Neural cell (in vitro differentiated cells): ENCODE measurements around the gene ACP4. TPM values are rescaled to one million over a fixed set of nuclear protein-coding genes. Genes with fewer than 3 reads are reported as not detected.

Experiments
- H2AFZ ChIP-seq: fragments of 200-600, 300-800 bp; sonication (generic), shearing (Covaris generic); 2 replicates; pipeline ENCODE4 v1.6.0; 2014; ENCODE audit warnings: low read depth, mild to moderate bottlenecking, antibody characterized with exemption, low read length, moderate library complexity
- H3F3A ChIP-seq: fragments of 200-600 bp; shearing (Covaris generic); 2 replicates; pipeline ENCODE4 v1.6.1; 2016; ENCODE audit warnings: mild to moderate bottlenecking, moderate library complexity, mixed read lengths, antibody characterized with exemption, low read length; ENCODE audit not compliant: insufficient read depth, poor library complexity, severe bottlenecking
- H3K27ac ChIP-seq: fragments of 200-600, 300-800 bp; sonication (generic), shearing (Covaris generic); 2 replicates; pipeline ENCODE4 v1.5.1; 2014; ENCODE audit warnings: mild to moderate bottlenecking, low read length, moderate library complexity
- H3K27me3 ChIP-seq: fragments of 300-800, 200-600 bp; sonication (generic), shearing (Covaris generic); 2 replicates; pipeline ENCODE4 v1.6.0; 2014; ENCODE audit warnings: mild to moderate bottlenecking, low read depth, low read length, moderate library complexity; ENCODE audit not compliant: insufficient read depth
- H3K36me3 ChIP-seq: fragments of 300-800, 200-600 bp; sonication (generic), shearing (Covaris generic); 2 replicates; pipeline ENCODE4 v1.5.1; 2014; ENCODE audit warnings: mild to moderate bottlenecking, antibody characterized with exemption, low read length, moderate library complexity; ENCODE audit not compliant: insufficient read depth
- H3K4me2 ChIP-seq: fragments of 300-800, 200-600 bp; sonication (generic), shearing (Covaris generic); 2 replicates; pipeline ENCODE4 v1.6.0; 2014; ENCODE audit warnings: mild to moderate bottlenecking, low read length
- H3K4me3 ChIP-seq: fragments of 300-800, 200-600 bp; sonication (generic), shearing (Covaris generic); 2 replicates; pipeline ENCODE4 v1.5.1; 2014; ENCODE audit warnings: mild to moderate bottlenecking, low read length, moderate library complexity
- H3K79me2 ChIP-seq: fragments of 200-600 bp; shearing (Covaris generic); replicated peaks from 2 replicates; pipeline ENCODE4 v1.6.0; 2014; ENCODE audit warnings: mild to moderate bottlenecking, low read length, moderate library complexity; ENCODE audit not compliant: insufficient read depth
- H3K9ac ChIP-seq: fragments of 300-800, 200-600 bp; sonication (generic), shearing (Covaris generic); 2 replicates; pipeline ENCODE4 v1.6.1; 2016; ENCODE audit warnings: mild to moderate bottlenecking, low read length, mixed read lengths
- H3K9me2 ChIP-seq: fragments of 200-600 bp; shearing (Covaris generic); 2 replicates; pipeline ENCODE4 v1.6.1; 2016; ENCODE audit warnings: mild to moderate bottlenecking, low read length, mixed read lengths; ENCODE audit not compliant: insufficient read depth
- H3K9me3 ChIP-seq: fragments of 200-600, 300-800 bp; sonication (generic), shearing (Covaris generic); 2 replicates; pipeline ENCODE4 v1.6.1; 2016; ENCODE audit warnings: mild to moderate bottlenecking, mixed run types, low read length, moderate library complexity, mixed read lengths
- H4K20me1 ChIP-seq: fragments of 200-600 bp; shearing (Covaris generic); 2 replicates; pipeline ENCODE4 v1.6.1; 2016; ENCODE audit warnings: mild to moderate bottlenecking, mixed run types; ENCODE audit not compliant: insufficient read depth
- CTCF ChIP-seq: fragments of 450-650 bp; IDR thresholded peaks from 2 replicates; pipeline ENCODE4 v1.5.1; 2014; ENCODE audit warnings: antibody characterized with exemption, mild to moderate bottlenecking, moderate library complexity; ENCODE audit not compliant: poor library complexity, severe bottlenecking
- EP300 ChIP-seq: fragments of 450-650 bp; conservative IDR thresholded peaks from 2 replicates; pipeline ENCODE4 v1.6.1; 2014; ENCODE audit warnings: antibody characterized with exemption, mild to moderate bottlenecking, moderate library complexity; ENCODE audit not compliant: poor library complexity, severe bottlenecking
- EZH2 ChIP-seq: fragments of 200-600, 300-800 bp; shearing (Covaris generic), sonication (generic); IDR thresholded peaks from 2 replicates; pipeline ENCODE4 v1.6.1; 2014; ENCODE audit warnings: antibody characterized with exemption, low read length, borderline replicate concordance, mild to moderate bottlenecking; ENCODE audit not compliant: insufficient read depth, poor library complexity, severe bottlenecking
- MXI1 ChIP-seq: fragments of 450-650 bp; conservative IDR thresholded peaks from 2 replicates; pipeline ENCODE4 v1.6.1; 2014; ENCODE audit warnings: antibody characterized with exemption, mild to moderate bottlenecking; ENCODE audit not compliant: poor library complexity, severe bottlenecking
- POLR2AphosphoS5 ChIP-seq: IDR thresholded peaks from 2 replicates; pipeline ENCODE4 v1.6.1; 2012
- RAD21 ChIP-seq: fragments of 450-650 bp; conservative IDR thresholded peaks from 2 replicates; pipeline ENCODE4 v1.6.1; 2014; ENCODE audit warnings: antibody characterized with exemption, mild to moderate bottlenecking, moderate library complexity
- REST ChIP-seq: IDR thresholded peaks from 2 replicates; pipeline ENCODE4 v1.6.1; 2012; ENCODE audit warnings: borderline replicate concordance
- SMC3 ChIP-seq: fragments of 450-650 bp; conservative IDR thresholded peaks from 2 replicates; pipeline ENCODE4 v1.6.1; 2014; ENCODE audit warnings: antibody characterized with exemption, mild to moderate bottlenecking, moderate library complexity; ENCODE audit not compliant: poor library complexity
- TAF1 ChIP-seq: IDR thresholded peaks from 2 replicates; pipeline ENCODE4 v1.6.1; 2012; ENCODE audit warnings: low read depth
- polyA plus RNA-seq: library from polyadenylated mRNA; depleted of rRNA; stranded (reverse); fragments of >200 nt; gene quantifications from 2 replicates; pipeline ENCODE4 v1.2.3, GENCODE V29; 2014

Gene ACP4
- polyA plus RNA-seq, 1 donor from 2014 or later: not detected

- H4K20me1 ChIP-seq: no peaks in the 10 kb centered on the region
- H3K9ac ChIP-seq: no peak overlapping the region
- no peaks in the 10 kb centered on the region for H3K36me3 ChIP-seq
- H3K27ac ChIP-seq: no peak overlapping the region
- H3K4me3 ChIP-seq: no peak overlapping the region
- peaks cover 26% of the 10 kb centered on the region for H3K27me3 ChIP-seq
- TF ChIP-seq RAD21: no peak
- TF ChIP-seq TAF1: no peak
- no peak for TF ChIP-seq POLR2AphosphoS5
- TF ChIP-seq MXI1: no peak
- no peak for TF ChIP-seq EZH2
- TF ChIP-seq EP300: no peak
- TF ChIP-seq CTCF: no peak
- no peak for TF ChIP-seq REST
- no peak for TF ChIP-seq SMC3
- no peaks in the 10 kb centered on the region for H3K9me2 ChIP-seq
- no peak overlapping the region for H2AFZ ChIP-seq
- H3K79me2 ChIP-seq: no peaks in the 10 kb centered on the region
- H3K9me3 ChIP-seq: no peaks in the 10 kb centered on the region
- no peak overlapping the region for H3K4me2 ChIP-seq
- no peaks in the 10 kb centered on the region for H3F3A ChIP-seq
Observed at GRCh38 chr19:50837300-50837699, 47.1 kb downstream of the ACP4 start.

GRCh38 chr19:50838239-50838638 is 48.0 kb downstream of the ACP4 start:
- H3K36me3 ChIP-seq: no peaks in the 10 kb centered on the region
- no peak overlapping the region for H3K27ac ChIP-seq
- H3K27me3 ChIP-seq: peaks cover 26% of the 10 kb centered on the region
- H3F3A ChIP-seq: no peaks in the 10 kb centered on the region
- H3K9ac ChIP-seq: no peak overlapping the region
- no peaks in the 10 kb centered on the region for H3K9me2 ChIP-seq
- no peak overlapping the region for H2AFZ ChIP-seq
- no peaks in the 10 kb centered on the region for H3K9me3 ChIP-seq
- no peak overlapping the region for H3K4me2 ChIP-seq
- no peaks in the 10 kb centered on the region for H3K79me2 ChIP-seq
- no peak overlapping the region for H3K4me3 ChIP-seq
- H4K20me1 ChIP-seq: no peaks in the 10 kb centered on the region
- TF ChIP-seq SMC3 (no peak), MXI1 (no peak), TAF1 (no peak), REST (no peak), POLR2AphosphoS5 (no peak), CTCF (no peak), EZH2 (no peak), RAD21 (no peak), EP300 (no peak)
